Lower lobe of right lung (tissue), 2 donors: ENCODE measurements around the gene SNTG2. TPM values are rescaled to one million over a fixed set of nuclear protein-coding genes. Genes with fewer than 3 reads are reported as not detected.

Source experiments
- ATAC-seq, 2 donors: fragments of 200-7000 bp; cut with Tn5 transposase; one replicate each; pipeline ENCODE4 v1.9.1; 2020 to 2022; ENCODE audit warnings: mild to moderate bottlenecking in 2 of 2, moderate library complexity in 2 of 2
- DNase-seq: peaks from one replicate; pipeline ENCODE4 v3.0.0-alpha.2; 2020
- H3K27ac ChIP-seq: fragments of 200-600 bp; one replicate; pipeline ENCODE4 v1.8.0; 2022
- H3K27me3 ChIP-seq: fragments of 200-600 bp; one replicate; pipeline ENCODE4 v1.8.0; 2022; ENCODE audit warnings: low read depth
- H3K36me3 ChIP-seq: fragments of 200-600 bp; one replicate; pipeline ENCODE4 v1.8.0; 2022; ENCODE audit warnings: mild to moderate bottlenecking
- H3K4me1 ChIP-seq: fragments of 200-600 bp; one replicate; pipeline ENCODE4 v1.8.0; 2022
- H3K4me3 ChIP-seq: fragments of 200-600 bp; one replicate; pipeline ENCODE4 v1.8.0; 2022; ENCODE audit warnings: mild to moderate bottlenecking
- H3K9me3 ChIP-seq: fragments of 200-600 bp; one replicate; pipeline ENCODE4 v1.8.0; 2022
- intact Hi-C: fragments of 100-400 bp; cut with DNase I; formaldehyde crosslinking; loops from one replicate; pipeline ENCODE4 v1.11.0; 2022
- total RNA-seq: library from RNA; stranded (reverse); fragmentation: NEBNext Ultra II Directional; extraction: Animal tissue kit (Norgen Biotek cat#: 25700); gene quantifications from one replicate; pipeline ENCODE4 v1.2.1, GENCODE V29; 2021
- TF ChIP-seq, protein P1 (sequence below): fragments of 200-600 bp; IDR thresholded peaks from one replicate; pipeline ENCODE4 v1.8.0; 2022; ENCODE audit warnings: antibody characterized with exemption, mild to moderate bottlenecking
- donor health status: DM: no; HTN: yes; CAD: no; lungs with severe emphysema.

Gene SNTG2
- total RNA-seq, 1 donor from 2014 or later = 1.4 TPM

DNA sequence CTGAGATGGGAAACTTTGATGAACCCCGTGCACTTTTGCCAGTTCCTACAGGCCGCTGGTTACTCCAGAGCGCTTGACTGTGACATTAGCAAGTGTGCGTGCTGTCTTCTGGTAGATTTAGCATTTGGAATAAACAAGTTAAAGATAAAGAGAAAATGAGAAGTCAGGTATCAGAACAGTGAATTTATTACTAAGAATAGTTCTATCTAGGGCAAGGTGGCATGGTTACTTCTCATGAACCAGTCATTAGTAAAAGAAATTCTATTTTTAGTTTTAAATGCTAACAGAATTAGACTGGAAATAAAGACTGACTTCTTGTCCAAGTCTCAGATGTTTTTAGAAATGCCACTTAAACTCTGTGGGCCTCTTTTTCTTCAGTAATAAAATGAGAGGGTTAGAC lies 258.6 kb downstream of the SNTG2 start:
- Histone ChIP-seq H3K4me3 (no peak overlapping the region), H3K27ac (no peak overlapping the region), H3K36me3 (no peaks in the 10 kb centered on the region), H3K4me1 (no peaks in the 10 kb centered on the region), H3K27me3 (no peaks in the 10 kb centered on the region), H3K9me3 (peaks cover 11% of the 10 kb centered on the region)
- DNase-seq (no peak), ATAC-seq (no peak)
- intact Hi-C loops = no loop called here
- TF ChIP-seq, protein P1, sequence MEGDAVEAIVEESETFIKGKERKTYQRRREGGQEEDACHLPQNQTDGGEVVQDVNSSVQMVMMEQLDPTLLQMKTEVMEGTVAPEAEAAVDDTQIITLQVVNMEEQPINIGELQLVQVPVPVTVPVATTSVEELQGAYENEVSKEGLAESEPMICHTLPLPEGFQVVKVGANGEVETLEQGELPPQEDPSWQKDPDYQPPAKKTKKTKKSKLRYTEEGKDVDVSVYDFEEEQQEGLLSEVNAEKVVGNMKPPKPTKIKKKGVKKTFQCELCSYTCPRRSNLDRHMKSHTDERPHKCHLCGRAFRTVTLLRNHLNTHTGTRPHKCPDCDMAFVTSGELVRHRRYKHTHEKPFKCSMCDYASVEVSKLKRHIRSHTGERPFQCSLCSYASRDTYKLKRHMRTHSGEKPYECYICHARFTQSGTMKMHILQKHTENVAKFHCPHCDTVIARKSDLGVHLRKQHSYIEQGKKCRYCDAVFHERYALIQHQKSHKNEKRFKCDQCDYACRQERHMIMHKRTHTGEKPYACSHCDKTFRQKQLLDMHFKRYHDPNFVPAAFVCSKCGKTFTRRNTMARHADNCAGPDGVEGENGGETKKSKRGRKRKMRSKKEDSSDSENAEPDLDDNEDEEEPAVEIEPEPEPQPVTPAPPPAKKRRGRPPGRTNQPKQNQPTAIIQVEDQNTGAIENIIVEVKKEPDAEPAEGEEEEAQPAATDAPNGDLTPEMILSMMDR = no peak

DNA sequence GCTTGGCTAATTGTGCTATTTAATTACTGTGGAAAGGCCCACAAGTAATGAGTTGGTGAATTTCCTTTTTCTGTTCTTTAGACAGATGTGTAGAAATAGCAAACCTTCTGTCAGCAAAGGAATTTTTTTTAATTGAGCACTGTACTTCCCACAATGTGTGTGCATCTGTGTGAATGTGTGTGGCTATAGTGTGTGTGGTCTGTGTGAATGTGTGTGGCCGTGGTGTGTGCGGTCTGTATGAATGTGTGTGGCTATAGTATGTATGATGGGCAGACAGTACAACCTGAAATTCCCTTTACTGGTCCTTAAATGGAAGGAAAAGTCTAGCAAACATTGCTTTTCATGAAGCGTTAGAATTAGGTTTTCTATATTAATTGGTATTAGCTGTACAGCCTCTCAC lies 259.1 kb downstream of the SNTG2 start:
- intact Hi-C loops = no loop called here
- H3K9me3 ChIP-seq = peaks cover 12% of the 10 kb centered on the region
- no peaks in the 10 kb centered on the region for H3K4me1 ChIP-seq

DNA sequence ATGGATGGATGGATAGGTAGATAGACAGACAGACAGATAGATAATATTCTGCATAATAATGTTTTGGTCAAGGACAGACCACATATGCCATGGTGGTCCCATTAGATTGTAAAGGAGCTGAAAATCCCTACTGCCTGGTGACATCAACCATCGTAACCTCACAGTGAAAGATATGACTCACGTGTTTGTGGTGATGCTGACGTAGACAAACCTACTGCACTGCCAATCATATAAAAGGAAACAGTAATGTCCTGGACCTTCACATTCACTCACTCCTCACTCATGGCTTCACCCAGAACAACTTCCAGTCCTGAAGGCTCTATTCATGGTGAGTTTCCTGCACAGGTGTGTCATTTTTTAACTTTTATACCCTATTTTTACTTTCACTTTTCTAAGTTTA lies 259.7 kb downstream of the SNTG2 start:
- peaks cover 12% of the 10 kb centered on the region for H3K9me3 ChIP-seq
- H3K4me1 ChIP-seq = no peaks in the 10 kb centered on the region
- no peaks in the 10 kb centered on the region for H3K27me3 ChIP-seq
- ATAC-seq (no peak), DNase-seq (no peak)
- H3K27ac ChIP-seq = no peak overlapping the region
- no peak overlapping the region for H3K4me3 ChIP-seq
- intact Hi-C loops = no loop called here
- TF ChIP-seq, protein P1 = no peak
- H3K36me3 ChIP-seq = no peaks in the 10 kb centered on the region

More for the DNA sequence above, 259.1 kb downstream of the SNTG2 start:
- Histone ChIP-seq H3K27me3 (no peaks in the 10 kb centered on the region), H3K27ac (no peak overlapping the region), H3K4me3 (no peak overlapping the region), H3K36me3 (no peaks in the 10 kb centered on the region)
- TF ChIP-seq, protein P1 = no peak
- no peak for ATAC-seq
- no peak for DNase-seq

DNA sequence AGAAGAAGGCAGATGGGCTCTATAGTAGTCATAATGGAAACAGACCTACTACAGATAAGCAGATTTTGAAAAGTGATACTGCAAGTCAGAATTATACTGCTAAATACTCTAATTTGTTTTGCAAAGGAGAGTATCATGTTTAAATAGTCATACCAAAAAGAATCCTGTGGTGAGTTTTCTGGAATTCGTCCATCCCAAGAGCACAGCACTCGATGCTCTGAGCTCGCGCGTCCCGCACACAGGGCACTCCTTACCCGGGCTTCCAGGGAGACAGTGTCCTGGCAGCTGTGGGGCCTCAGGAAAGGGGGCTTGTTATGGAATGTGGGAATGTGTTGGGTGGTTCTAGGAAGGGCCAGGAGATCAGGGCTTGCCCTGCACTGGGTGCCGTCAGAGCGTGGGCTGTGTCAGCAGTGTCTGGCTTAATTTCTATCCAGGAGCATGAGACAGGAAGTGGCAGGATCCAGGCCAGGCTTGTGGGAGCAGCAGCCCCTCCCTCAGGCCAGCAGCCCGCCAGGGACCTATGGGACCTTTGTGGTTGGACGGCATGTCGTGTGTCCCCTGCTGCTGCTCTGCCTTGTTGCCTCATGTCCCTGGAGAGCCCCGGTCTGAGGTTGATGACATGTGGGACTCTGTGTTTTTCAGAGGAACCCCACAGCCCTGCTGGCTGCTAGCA lies 269.4 kb downstream of the SNTG2 start:
- Histone ChIP-seq H3K27me3 (peaks cover 15% of the 10 kb centered on the region), H3K4me3 (no peak overlapping the region), H3K4me1 (peaks cover 5% of the 10 kb centered on the region), H3K27ac (no peak overlapping the region), H3K36me3 (no peaks in the 10 kb centered on the region), H3K9me3 (no peaks in the 10 kb centered on the region)
- intact Hi-C loops = no loop called here
- TF ChIP-seq, protein P1 = no peak
- DNase-seq (no peak), ATAC-seq (peak in 1 of 2 donors; percentile 13)

DNA sequence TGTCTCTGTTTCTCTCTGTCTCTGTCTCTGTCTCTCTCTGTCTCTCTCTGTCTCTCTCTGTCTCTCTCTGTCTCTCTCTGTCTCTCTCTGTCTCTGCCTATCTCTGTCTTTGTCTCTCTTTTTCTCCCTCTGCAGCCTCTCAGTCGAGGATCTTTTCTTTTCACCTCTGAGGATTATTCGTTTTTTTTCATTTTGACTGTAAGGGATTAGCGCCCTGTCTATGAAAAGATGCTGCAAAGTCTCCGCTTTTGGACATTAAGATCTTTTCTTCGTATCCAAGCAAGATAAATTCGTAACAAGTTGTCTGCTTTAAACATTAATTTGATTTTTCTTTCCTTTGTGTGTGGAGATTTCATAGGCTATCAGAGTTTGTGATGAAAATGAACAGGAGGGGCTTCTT lies 271.4 kb downstream of the SNTG2 start:
- H3K4me1 ChIP-seq = peaks cover 5% of the 10 kb centered on the region
- no peaks in the 10 kb centered on the region for H3K36me3 ChIP-seq
- ATAC-seq = no peak
- intact Hi-C loops = no loop called here
- H3K27ac ChIP-seq = no peak overlapping the region
- TF ChIP-seq, protein P1 = no peak
- no peaks in the 10 kb centered on the region for H3K9me3 ChIP-seq
- H3K4me3 ChIP-seq = no peak overlapping the region
- no peak for DNase-seq
- peaks cover 15% of the 10 kb centered on the region for H3K27me3 ChIP-seq
